ENCODE data around the gene CEP128.

The CEP128 gene

DNA sequence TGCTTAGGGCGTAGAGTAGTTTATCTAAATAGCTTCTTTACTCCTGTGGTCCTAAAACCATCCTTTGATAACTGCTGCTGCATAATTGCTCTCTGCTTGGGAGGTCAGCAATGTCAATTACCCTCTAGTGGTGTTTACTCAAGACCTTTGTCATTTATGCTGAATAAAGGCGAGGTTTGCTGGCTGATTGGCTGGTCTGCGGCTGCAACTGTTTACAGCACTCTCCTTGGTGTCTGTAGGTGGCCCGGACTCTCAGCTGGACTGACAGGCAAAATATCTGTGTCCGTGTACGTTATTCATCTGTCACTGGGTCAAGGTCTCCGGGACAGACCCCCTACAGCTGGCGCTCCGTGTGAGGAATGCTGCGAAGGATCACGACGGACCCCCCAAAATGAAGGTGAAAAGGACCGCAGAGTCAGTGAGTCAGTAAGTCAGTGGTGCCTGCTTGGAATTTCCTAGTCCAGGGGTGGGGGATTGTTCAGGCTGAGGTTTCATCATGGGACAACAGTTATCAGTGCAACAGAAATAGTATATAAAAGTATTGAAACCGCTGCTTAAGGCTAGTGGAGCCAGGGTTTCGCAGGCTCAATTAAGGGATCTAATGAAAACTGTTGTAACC lies 476.9 kb downstream of the CEP128 start:
- DNase-seq = no peak

DNA sequence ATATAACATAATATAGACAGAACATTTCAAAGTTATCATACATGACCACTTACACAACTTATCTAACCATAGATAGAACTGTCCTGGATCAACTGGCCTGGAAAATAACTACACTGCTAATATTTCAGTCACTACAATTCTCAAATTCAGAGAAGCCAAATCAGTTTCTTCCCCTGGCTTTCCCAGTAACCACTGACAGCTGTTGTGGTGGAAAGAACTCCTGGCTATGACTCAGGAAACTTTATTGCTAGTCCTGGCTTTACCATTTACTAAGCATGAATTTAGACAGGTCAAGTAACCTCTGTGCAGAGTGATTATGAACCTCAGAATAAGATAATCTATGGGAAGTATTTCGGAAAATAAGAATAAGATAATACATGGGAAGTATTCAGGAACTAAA lies 485.3 kb downstream of the CEP128 start:
- no peak for DNase-seq

DNA sequence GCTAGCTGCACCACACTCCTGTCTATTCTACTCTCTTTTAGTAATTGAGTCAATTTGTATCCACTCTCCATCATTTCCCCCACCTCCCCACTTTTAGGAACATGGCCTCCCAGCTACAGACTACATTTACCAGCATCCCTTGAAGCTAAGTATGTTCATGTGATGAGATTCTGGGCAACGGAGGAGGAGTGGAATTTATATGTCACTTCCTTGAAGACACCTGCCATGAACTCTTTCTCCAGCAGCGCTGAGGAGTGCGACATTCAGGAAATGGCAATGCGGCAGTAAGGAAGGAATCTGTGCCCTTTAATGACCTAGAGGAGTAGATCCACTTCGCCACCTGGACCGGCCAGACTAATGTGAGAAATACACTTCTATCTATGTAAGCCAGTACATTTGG lies 486.5 kb downstream of the CEP128 start:
- no peak for DNase-seq

DNA sequence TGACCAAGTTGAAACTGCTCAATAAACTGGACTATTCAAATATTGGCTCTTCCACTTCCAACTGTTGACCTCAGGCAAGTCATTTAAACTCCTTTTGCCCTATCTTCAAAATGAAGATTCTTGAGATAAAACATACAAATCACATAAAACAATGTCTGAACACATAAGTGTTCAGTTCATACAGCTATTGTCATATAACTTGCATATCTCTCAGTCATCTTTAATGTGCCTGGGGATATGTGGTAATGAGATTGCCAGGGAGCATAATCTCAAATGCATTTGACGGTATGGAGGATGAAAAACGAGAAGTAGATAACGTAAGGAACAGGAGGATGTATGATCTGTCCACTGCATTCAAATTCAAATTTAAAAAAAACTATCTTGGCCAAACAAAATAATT lies 493.3 kb downstream of the CEP128 start:
- DNase-seq = no peak

DNA sequence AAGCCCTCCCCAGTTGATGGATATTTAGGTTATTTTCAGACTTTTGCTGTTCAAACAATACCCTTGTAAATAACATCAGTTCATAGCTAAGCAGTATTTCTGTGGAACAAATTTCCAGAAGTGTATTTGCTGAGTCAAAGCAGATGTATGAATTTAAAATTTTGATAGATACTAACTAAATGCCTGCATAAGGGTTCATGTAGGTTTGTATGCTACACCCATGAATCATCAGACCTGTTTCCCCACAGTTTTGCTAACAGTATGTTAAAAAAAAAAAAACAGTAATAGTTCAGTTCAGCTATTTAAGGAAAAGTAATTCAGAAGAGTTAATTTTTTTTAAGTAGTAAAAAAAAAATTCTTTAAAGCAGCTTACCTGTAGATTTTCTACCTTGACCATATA lies 494.1 kb downstream of the CEP128 start:
- no peak for DNase-seq

All from NCI-H1048 (cell line).